ENCODE data around the gene HNRNPD. TPM values are rescaled to one million over a fixed set of nuclear protein-coding genes. Genes with fewer than 3 reads are reported as not detected.
"Not testable (repeated sequence)": the region's sequence is repeated elsewhere in the genome, so short reads cannot be mapped to it uniquely, and the experiment has no call there.

Gene HNRNPD
- polyA plus RNA-seq, 2 of the 4 experiments (the other 2 are of a cell fraction): 125 to 434 TPM

- TF ChIP-seq HOXB5 (CRISPR knock-in tag; IDR thresholded peaks at IDR 0.05) (no peak), SREBF2 (IDR thresholded peaks at IDR 0.05) (no peak), CBX2 (IDR thresholded peaks at IDR 0.05; ENCODE audit: borderline replicate concordance, low read depth) (no peak), RNF2 (IDR thresholded peaks at IDR 0.05; ENCODE audit: borderline replicate concordance, low read depth) (no peak), HES2 (IDR thresholded peaks at IDR 0.05) (no peak), RFX5 (IDR thresholded peaks at IDR 0.05) (no peak), RCOR1 (IDR thresholded peaks at IDR 0.05; ENCODE audit: low read depth, low read length) (no peak), ZSCAN20 (CRISPR knock-in tag; IDR thresholded peaks at IDR 0.05) (no peak), POLR2A (IDR thresholded peaks at IDR 0.05; ENCODE audit: low read length) (no peak), NR3C1 (IDR thresholded peaks at IDR 0.05) (no peak), KDM1A (IDR thresholded peaks at IDR 0.05; ENCODE audit: low read depth) (no peak), HOXA7 (CRISPR knock-in tag; IDR thresholded peaks at IDR 0.05) (no peak), JUN (IDR thresholded peaks at IDR 0.05) (no peak)
- no peak for FAIRE-seq
- ChIA-PET CTCF (interaction anchor here (1.2 to 1.9 kb wide), 2 partner anchors 10 to 58 kb away, joined by 5 to 12 read pairs; no protein-coding TSS in a partner anchor), POLR2A (interaction anchor here (0.5 to 1.8 kb wide), 2 partner anchors 26 to 58 kb away, joined by 7 to 8 read pairs; no protein-coding TSS in a partner anchor)
- Histone ChIP-seq H3K27ac (peak overlapping the region in 1 of 2 experiments; percentile 100; a peak in 3 of 6 replicates), H3K4me3 (peak overlapping the region; percentile 85), H3K4me1 (peaks cover 46% of the 10 kb centered on the region), H3K9me3 (no peaks in the 10 kb centered on the region), H3K4me2 (peak overlapping the region; percentile 92)
- DNase-seq (ENCODE audit: low read depth in 1 of 2, low spot score in 1 of 2): no peak
- ATAC-seq: no peak
- WGBS (ENCODE audit: missing lambda C conversion rate): 2% methylated on average over 8 of the region's 8 CpGs
Observed at GRCh38 chr4:82371497-82371896, 2.3 kb downstream of the HNRNPD start.

DNA sequence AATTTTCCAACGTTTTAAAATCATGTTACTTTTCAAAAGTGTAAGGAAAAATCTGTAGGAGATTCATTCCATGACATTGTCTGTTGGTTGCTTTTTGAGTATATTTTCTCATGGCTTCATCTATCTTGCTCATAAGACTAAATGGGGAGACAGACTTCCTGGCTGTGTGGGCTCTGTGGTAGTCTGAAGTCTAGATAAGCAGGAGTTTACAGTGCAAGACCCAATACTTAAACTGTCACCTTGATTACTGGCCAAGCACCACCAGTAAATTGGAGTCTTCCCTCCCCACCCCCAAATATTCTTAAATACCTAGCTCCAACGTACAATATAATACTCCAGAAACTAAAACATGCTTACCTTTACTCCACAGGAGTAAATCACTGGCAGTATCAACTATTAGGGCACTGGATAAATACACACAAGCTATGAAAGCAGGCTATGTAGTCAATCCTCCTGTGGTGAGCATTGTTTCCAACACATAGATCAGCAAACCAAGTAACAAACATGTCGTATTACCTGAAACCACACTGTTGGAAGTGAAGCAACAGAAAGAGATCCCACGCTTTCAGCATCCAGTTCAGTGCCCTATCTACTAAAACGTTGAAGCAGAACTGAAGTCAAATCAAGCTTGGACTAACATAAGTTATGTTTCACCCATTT lies 6.2 kb downstream of the HNRNPD start:
- no peak for FAIRE-seq

GRCh38 chr4:82366431-82366830 lies 7.4 kb downstream of the HNRNPD start:
- not testable (repeated sequence) for ATAC-seq

More for the DNA sequence above, 6.2 kb downstream of the HNRNPD start:
- H3K4me2 ChIP-seq: peak overlapping the region; percentile 19; the same call in 2 of the 3 replicates
- POLR2A ChIA-PET: interaction anchor here (2.4 kb wide), 1 partner anchor 62 kb away, joined by 7 read pairs; the partner anchor contains the start of gene HNRNPDL
- TF ChIP-seq, protein P1, sequence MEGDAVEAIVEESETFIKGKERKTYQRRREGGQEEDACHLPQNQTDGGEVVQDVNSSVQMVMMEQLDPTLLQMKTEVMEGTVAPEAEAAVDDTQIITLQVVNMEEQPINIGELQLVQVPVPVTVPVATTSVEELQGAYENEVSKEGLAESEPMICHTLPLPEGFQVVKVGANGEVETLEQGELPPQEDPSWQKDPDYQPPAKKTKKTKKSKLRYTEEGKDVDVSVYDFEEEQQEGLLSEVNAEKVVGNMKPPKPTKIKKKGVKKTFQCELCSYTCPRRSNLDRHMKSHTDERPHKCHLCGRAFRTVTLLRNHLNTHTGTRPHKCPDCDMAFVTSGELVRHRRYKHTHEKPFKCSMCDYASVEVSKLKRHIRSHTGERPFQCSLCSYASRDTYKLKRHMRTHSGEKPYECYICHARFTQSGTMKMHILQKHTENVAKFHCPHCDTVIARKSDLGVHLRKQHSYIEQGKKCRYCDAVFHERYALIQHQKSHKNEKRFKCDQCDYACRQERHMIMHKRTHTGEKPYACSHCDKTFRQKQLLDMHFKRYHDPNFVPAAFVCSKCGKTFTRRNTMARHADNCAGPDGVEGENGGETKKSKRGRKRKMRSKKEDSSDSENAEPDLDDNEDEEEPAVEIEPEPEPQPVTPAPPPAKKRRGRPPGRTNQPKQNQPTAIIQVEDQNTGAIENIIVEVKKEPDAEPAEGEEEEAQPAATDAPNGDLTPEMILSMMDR (IDR thresholded peaks at IDR 0.05): no peak
- TF ChIP-seq POLR2A (IDR thresholded peaks at IDR 0.05; ENCODE audit: low read length) (no peak), RAD21 (conservative IDR thresholded peaks at IDR 0.05 in 1 of 2, IDR thresholded peaks at IDR 0.05 in 1 of 2) (no peak), MAZ (IDR thresholded peaks at IDR 0.05; ENCODE audit: borderline replicate concordance, low read depth, low read length) (no peak), TFCP2L1 (CRISPR knock-in tag; IDR thresholded peaks at IDR 0.05) (no peak), FOSB (CRISPR knock-in tag; IDR thresholded peaks at IDR 0.05) (no peak), MAFK (IDR thresholded peaks at IDR 0.05; ENCODE audit: partially characterized antibody) (no peak), SREBF2 (IDR thresholded peaks at IDR 0.05) (no peak), POLR2AphosphoS2 (conservative IDR thresholded peaks at IDR 0.05; ENCODE audit: low read length) (no peak), TP53 (CRISPR knock-in tag; IDR thresholded peaks at IDR 0.05) (no peak), KDM1A (IDR thresholded peaks at IDR 0.05; ENCODE audit: low read depth) (no peak), RFX5 (IDR thresholded peaks at IDR 0.05) (no peak), ZSCAN20 (CRISPR knock-in tag; IDR thresholded peaks at IDR 0.05) (no peak)
- TF ChIP-seq, protein P2, sequence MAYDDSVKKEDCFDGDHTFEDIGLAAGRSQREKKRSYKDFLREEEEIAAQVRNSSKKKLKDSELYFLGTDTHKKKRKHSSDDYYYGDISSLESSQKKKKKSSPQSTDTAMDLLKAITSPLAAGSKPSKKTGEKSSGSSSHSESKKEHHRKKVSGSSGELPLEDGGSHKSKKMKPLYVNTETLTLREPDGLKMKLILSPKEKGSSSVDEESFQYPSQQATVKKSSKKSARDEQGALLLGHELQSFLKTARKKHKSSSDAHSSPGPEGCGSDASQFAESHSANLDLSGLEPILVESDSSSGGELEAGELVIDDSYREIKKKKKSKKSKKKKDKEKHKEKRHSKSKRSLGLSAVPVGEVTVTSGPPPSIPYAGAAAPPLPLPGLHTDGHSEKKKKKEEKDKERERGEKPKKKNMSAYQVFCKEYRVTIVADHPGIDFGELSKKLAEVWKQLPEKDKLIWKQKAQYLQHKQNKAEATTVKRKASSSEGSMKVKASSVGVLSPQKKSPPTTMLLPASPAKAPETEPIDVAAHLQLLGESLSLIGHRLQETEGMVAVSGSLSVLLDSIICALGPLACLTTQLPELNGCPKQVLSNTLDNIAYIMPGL (CRISPR knock-in tag; IDR thresholded peaks at IDR 0.05; ENCODE audit: borderline replicate concordance): no peak
- TF ChIP-seq, protein P3, sequence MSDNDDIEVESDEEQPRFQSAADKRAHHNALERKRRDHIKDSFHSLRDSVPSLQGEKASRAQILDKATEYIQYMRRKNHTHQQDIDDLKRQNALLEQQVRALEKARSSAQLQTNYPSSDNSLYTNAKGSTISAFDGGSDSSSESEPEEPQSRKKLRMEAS (IDR thresholded peaks at IDR 0.05): no peak
- TF ChIP-seq, protein P4, sequence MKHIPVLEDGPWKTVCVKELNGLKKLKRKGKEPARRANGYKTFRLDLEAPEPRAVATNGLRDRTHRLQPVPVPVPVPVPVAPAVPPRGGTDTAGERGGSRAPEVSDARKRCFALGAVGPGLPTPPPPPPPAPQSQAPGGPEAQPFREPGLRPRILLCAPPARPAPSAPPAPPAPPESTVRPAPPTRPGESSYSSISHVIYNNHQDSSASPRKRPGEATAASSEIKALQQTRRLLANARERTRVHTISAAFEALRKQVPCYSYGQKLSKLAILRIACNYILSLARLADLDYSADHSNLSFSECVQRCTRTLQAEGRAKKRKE (CRISPR knock-in tag; IDR thresholded peaks at IDR 0.05; ENCODE audit: low read depth): no peak
- 72% methylated on average over 5 of the region's 5 CpGs for WGBS (ENCODE audit: missing lambda C conversion rate)
- no peak overlapping the region for H3K27ac ChIP-seq
- no peak overlapping the region for H3K4me3 ChIP-seq
- no peak for ATAC-seq
- H3K9me3 ChIP-seq: no peaks in the 10 kb centered on the region
- peaks cover 58% of the 10 kb centered on the region for H3K4me1 ChIP-seq
- no peak for DNase-seq (ENCODE audit: low read depth in 1 of 2, low spot score in 1 of 2)
- CTCF ChIA-PET: interaction anchor here (1.7 kb wide), 1 partner anchor 12 kb away, joined by 3 read pairs; no protein-coding TSS in a partner anchor

More at GRCh38 chr4:82366431-82366830, 7.4 kb downstream of the HNRNPD start:
- DNase-seq (ENCODE audit: low read depth in 1 of 2, low spot score in 1 of 2); FAIRE-seq; H3K9me3 ChIP-seq; H3K4me2 ChIP-seq; H3K4me3 ChIP-seq; H3K27ac ChIP-seq: not testable (repeated sequence)
- CTCF ChIA-PET: interaction anchor here (1.7 kb wide), 1 partner anchor 11 kb away, joined by 3 read pairs; no protein-coding TSS in a partner anchor
- peaks cover 58% of the 10 kb centered on the region for H3K4me1 ChIP-seq
- 84% methylated on average over 11 of the region's 11 CpGs for WGBS (ENCODE audit: missing lambda C conversion rate)
- POLR2A ChIA-PET: interaction anchor here (2.4 kb wide), 1 partner anchor 63 kb away, joined by 7 read pairs; the partner anchor contains the start of gene HNRNPDL

All from A549 (cell line).